SK-N-SH treated with all-trans-retinoic acid at 6 μM for 48 hours (cell line): Measurements from ENCODE around the gene NMT2.

Experiments
- ATAC-seq: fragments of 200-7000 bp; cut with Tn5 transposase; 3 replicates; pipeline ENCODE4 v1.9.1; 2020; ENCODE audit warnings: mild to moderate bottlenecking, moderate library complexity
- BACH2 ChIP-seq: fragments of 250-450 bp; sonication (Bioruptor Pico); IDR thresholded peaks from 2 replicates; pipeline ENCODE4 v1.9.0; 2021; ENCODE audit warnings: mild to moderate bottlenecking, borderline replicate concordance
- CREB5 ChIP-seq: fragments of 250-450 bp; sonication (Bioruptor Pico); IDR thresholded peaks from 2 replicates; pipeline ENCODE4 v1.5.1; 2020; ENCODE audit warnings: low read depth, mild to moderate bottlenecking, moderate library complexity
- CSDC2 ChIP-seq: fragments of 250-450 bp; sonication (Bioruptor Pico); IDR thresholded peaks from 2 replicates; pipeline ENCODE4 v1.5.0; 2020; ENCODE audit warnings: mild to moderate bottlenecking, moderate library complexity
- GLIS3 ChIP-seq: fragments of 250-450 bp; sonication (Bioruptor Pico); IDR thresholded peaks from 2 replicates; pipeline ENCODE4 v1.5.0; 2020; ENCODE audit warnings: mild to moderate bottlenecking, moderate library complexity
- ISL1 ChIP-seq: fragments of 250-450 bp; sonication (Bioruptor Pico); IDR thresholded peaks from 2 replicates; pipeline ENCODE4 v2.1.2; 2022; ENCODE audit warnings: mild to moderate bottlenecking, moderate library complexity
- OSR1 ChIP-seq: fragments of 250-450 bp; sonication (Bioruptor Pico); IDR thresholded peaks from 2 replicates; pipeline ENCODE4 v1.8.0; 2022; ENCODE audit warnings: moderate library complexity, mild to moderate bottlenecking, inconsistent platforms
- PATZ1 ChIP-seq: fragments of 250-450 bp; sonication (Bioruptor Pico); IDR thresholded peaks from 2 replicates; pipeline ENCODE4 v1.8.0; 2020; ENCODE audit warnings: mild to moderate bottlenecking, moderate library complexity, borderline replicate concordance
- POU6F1 ChIP-seq: fragments of 250-450 bp; sonication (Bioruptor Pico); IDR thresholded peaks from 2 replicates; pipeline ENCODE4 v1.8.0; 2021; ENCODE audit warnings: low read depth, mild to moderate bottlenecking, moderate library complexity, borderline replicate concordance
- PPARA ChIP-seq: fragments of 250-450 bp; sonication (Bioruptor Pico); IDR thresholded peaks from 2 replicates; pipeline ENCODE4 v1.5.0; 2020; ENCODE audit warnings: mild to moderate bottlenecking, borderline replicate concordance
- SNAI2 ChIP-seq: fragments of 250-450 bp; sonication (Bioruptor Pico); IDR thresholded peaks from 2 replicates; pipeline ENCODE4 v1.5.0; 2020; ENCODE audit warnings: mild to moderate bottlenecking, moderate library complexity
- TOX ChIP-seq: fragments of 250-450 bp; sonication (Bioruptor Pico); IDR thresholded peaks from 2 replicates; pipeline ENCODE4 v1.8.0; 2021; ENCODE audit warnings: mild to moderate bottlenecking, moderate library complexity, borderline replicate concordance
- TSHZ2 ChIP-seq: fragments of 250-450 bp; sonication (Bioruptor Pico); IDR thresholded peaks from 2 replicates; pipeline ENCODE4 v1.5.0; 2020; ENCODE audit warnings: mild to moderate bottlenecking, moderate library complexity
- ZFP3 ChIP-seq: fragments of 250-450 bp; sonication (Bioruptor Pico); IDR thresholded peaks from 2 replicates; pipeline ENCODE4 v1.5.0; 2020; ENCODE audit warnings: mild to moderate bottlenecking, moderate library complexity
- ZFP30 ChIP-seq: fragments of 450-650 bp; formaldehyde crosslinking; IDR thresholded peaks from 2 replicates; pipeline ENCODE4 v1.5.0; 2022; ENCODE audit warnings: mild to moderate bottlenecking, moderate library complexity
- ZNF565 ChIP-seq: fragments of 450-650 bp; formaldehyde crosslinking; conservative IDR thresholded peaks from 2 replicates; pipeline ENCODE4 v1.5.0; 2020; ENCODE audit warnings: low read depth, mild to moderate bottlenecking, moderate library complexity
- ZNF70 ChIP-seq: fragments of 450-650 bp; formaldehyde crosslinking; IDR thresholded peaks from 2 replicates; pipeline ENCODE4 v1.5.0; 2020; ENCODE audit warnings: mild to moderate bottlenecking, moderate library complexity
- ZNF8 ChIP-seq: fragments of 450-650 bp; formaldehyde crosslinking; IDR thresholded peaks from 2 replicates; pipeline ENCODE4 v1.5.0; 2020; ENCODE audit warnings: mild to moderate bottlenecking, moderate library complexity

The NMT2 gene

GRCh38 chr10:15121707-15122106 lies 46.8 kb downstream of the NMT2 start:
- no peak; the same call in 1 of the 3 replicates for ATAC-seq
- TF ChIP-seq ISL1 (CRISPR knock-in tag) (peak; percentile 68), OSR1 (CRISPR knock-in tag) (no peak), CREB5 (CRISPR knock-in tag) (0 out of 2 replicates have a peak, but pooled peaks have one; percentile 41)

GRCh38 chr10:15120523-15120922 lies 48.0 kb downstream of the NMT2 start:
- ATAC-seq: no peak
- no peak for TF ChIP-seq PPARA (CRISPR knock-in tag)
- TF ChIP-seq PATZ1 (CRISPR knock-in tag): no peak
- no peak for TF ChIP-seq SNAI2 (CRISPR knock-in tag)
- TF ChIP-seq CREB5 (CRISPR knock-in tag): no peak
- TF ChIP-seq POU6F1 (CRISPR knock-in tag): no peak
- no peak for TF ChIP-seq ZFP30 (CRISPR knock-in tag)
- TF ChIP-seq OSR1 (CRISPR knock-in tag): no peak
- no peak for TF ChIP-seq ZNF8
- TF ChIP-seq ZFP3 (CRISPR knock-in tag): no peak
- TF ChIP-seq TOX: no peak
- TF ChIP-seq CSDC2 (CRISPR knock-in tag): no peak

GRCh38 chr10:15118615-15119014 lies 49.9 kb downstream of the NMT2 start:
- no peak for ATAC-seq
- TF ChIP-seq TSHZ2 (no peak), CSDC2 (CRISPR knock-in tag) (no peak), ZFP3 (CRISPR knock-in tag) (no peak), ZNF70 (CRISPR knock-in tag) (no peak), OSR1 (CRISPR knock-in tag) (no peak), CREB5 (CRISPR knock-in tag) (no peak), ZNF565 (CRISPR knock-in tag) (no peak), ISL1 (CRISPR knock-in tag) (no peak), POU6F1 (CRISPR knock-in tag) (no peak), BACH2 (CRISPR knock-in tag) (no peak), GLIS3 (CRISPR knock-in tag) (no peak), ZNF8 (no peak)
